COLO829 (cell line): ENCODE results near the gene ABR.
"Not testable (repeated sequence)": the region's sequence is repeated elsewhere in the genome, so short reads cannot be mapped to it uniquely, and the experiment has no call there.

Experiments used
- DNase-seq: peaks from one replicate; pipeline ENCODE4 v3.0.0; 2012; ENCODE audit warnings: low spot score

The ABR gene

GRCh38 chr17:1008008-1008761 is 171.6 kb downstream of the ABR start:
- no peak for DNase-seq

DNA sequence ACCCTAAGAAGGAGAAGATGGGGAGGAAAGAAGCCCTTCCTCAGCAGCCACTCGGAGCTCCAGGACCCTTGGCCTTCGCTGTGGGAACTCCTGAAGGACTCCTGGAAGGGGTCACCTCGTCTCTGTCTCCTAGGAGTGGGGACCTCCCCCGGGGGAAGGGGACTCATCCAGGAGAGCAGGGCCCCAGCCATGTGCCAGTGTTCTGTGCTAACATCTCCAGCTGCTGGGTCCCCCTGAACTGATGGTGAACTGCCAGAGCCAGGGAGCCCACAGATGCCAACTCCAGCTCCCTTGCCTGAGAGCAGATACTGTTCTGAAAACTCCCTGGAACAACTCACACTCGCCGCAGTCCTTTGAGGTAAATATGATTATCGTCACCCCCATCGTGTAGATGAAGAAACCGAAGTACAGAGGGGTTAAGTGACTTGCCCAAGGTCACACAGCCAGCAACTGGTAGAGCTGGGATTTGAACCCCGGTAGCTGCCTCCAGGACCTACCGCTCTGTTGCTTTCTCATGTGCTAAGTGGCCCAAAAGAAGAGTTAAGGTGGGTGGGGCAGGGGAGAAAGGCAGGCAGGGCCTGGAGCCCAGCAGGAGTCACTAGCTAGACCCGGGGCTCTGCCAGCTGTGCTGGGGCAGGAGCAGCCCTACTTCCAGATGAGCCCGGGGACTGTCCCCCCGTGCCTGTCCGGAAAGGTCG is 172.3 kb downstream of the ABR start:
- DNase-seq = no peak

DNA sequence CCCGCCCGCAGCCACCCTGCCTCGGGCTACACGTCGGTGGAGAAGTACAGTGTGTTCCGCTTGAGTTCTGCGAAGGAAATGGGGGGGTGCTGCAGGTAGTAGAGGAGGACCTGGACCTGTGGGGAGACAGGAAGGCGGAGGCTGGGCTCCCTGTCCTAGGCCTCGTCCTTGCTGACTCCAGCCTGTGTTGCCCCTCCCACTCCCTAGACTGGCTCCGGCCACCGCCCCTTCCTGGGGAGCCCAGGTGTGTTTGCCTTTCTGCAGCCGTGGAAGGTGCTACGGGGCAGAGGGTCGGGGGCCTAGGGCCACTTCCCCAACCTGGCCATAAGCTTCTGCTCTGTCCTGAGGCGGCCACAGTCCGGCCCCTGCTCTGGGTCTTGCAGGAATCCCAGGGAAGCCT is 173.7 kb downstream of the ABR start:
- DNase-seq = no peak

DNA sequence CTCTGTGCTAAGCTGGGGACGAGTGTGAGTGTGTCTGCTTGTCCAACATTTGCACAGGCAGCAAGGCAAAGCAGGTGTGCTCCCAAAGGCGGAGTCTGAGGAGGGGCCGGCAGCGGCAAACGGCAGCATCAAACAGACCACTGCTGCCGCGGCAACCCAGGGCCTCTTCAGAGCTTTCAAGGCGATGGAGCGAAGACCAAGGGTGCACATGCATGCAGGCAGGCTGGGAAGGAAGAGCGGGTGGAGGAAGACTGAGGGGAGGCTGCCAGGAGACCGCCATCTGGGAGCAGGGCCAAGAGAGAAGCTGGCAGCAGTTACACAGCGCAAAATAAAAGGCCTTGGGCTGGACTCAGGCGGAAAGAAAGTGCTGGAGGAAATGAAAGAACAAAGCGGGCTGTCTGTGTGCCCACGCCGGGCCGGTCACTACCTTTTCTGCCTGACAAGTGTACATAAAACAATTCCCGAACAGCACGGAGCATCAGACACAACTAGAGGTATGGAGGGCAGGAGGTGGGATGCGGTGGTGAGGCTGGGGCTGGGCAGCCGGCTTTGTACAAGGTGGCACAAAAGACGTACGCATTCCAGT is 174.3 kb downstream of the ABR start:
- DNase-seq = no peak

DNA sequence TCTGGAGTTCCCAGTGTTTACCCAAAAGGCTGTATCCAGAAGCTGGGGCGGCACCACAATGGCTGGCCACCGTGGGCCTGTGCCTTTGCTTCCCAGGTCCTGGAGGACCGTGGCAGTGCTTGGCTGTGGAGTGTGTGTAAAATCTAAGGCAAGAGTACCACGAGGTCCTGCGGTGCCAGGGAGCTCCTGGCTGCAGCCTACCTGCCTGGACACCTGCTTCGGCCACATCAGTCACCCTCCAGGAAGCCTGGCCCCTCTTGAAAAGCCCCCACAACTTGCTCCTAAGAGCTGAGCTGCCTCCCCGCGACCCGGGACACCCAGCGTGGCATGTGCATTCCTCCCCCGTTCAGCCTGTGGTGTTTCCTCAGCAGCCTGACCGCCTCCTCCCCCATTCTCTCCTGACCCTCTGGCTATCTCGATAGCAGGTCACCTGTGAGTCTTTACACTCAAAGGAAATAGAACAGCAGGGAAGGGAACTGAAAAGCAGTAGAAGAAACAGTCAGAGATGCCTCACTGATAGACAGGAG is 174.9 kb downstream of the ABR start:
- no peak for DNase-seq

GRCh38 chr17:1003972-1004768 is 175.6 kb downstream of the ABR start:
- DNase-seq = no peak

DNA sequence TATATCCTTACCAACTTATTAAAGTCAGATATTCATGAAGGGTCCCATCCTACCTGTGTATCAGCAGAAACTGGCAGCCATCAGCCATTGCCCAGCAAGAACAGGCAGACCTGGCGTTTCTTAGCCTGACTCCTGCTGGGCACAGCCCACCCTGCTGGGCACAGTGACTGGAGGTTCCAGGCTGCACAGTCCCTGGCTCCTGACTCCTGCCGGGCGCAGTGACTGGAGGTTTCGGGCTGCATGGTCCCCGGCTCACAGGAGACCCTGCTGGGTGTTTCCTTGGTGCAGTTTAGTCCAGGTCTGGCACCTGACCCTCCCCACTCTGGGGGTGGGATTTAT is 176.2 kb downstream of the ABR start:
- DNase-seq = no peak

DNA sequence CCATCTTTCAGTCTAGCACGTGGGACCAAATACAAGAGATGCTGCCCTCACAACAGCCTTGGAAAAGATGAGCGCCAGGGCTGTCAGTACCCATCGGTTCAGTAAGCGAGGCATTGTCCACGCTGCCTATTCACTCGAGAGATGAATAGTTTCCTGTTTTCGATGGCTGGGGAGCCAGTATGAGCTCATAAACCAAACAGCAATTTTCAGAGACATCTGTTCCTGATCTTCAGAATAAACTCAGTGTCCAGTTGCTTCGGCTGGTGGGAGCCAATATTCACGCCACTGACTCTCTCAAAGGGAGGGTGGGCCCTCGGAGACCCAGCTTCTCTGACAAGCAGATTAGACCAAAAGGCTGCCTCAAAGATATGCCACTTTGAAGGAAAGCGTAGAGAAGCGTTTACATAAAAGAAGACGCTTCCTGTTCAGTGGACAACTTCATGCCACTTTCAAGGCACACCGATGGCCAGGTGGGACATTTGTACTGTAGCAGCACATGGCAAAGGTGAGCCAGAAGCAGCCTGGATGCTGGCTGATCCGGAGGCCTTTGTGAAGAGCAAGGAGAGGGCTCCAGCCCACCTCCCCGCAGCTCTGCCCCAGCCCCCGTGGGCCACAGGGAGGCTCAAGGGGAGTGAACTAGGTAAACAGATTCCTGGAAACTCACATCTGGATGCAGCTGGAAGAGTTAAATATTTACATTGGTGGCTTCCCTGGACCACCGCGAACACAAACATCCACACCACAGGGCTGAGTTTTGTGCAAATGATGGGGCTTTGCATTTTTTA is 176.8 kb downstream of the ABR start:
- DNase-seq = no peak

GRCh38 chr17:1002412-1002753 is 177.4 kb downstream of the ABR start:
- no peak for DNase-seq

GRCh38 chr17:1001640-1002411 is 178.0 kb downstream of the ABR start:
- DNase-seq = no peak

GRCh38 chr17:1000597-1001461 is 179.0 kb downstream of the ABR start:
- no peak for DNase-seq

- no peak for DNase-seq
Observed at GRCh38 chr17:998111-998510, 181.7 kb downstream of the ABR start.

DNA sequence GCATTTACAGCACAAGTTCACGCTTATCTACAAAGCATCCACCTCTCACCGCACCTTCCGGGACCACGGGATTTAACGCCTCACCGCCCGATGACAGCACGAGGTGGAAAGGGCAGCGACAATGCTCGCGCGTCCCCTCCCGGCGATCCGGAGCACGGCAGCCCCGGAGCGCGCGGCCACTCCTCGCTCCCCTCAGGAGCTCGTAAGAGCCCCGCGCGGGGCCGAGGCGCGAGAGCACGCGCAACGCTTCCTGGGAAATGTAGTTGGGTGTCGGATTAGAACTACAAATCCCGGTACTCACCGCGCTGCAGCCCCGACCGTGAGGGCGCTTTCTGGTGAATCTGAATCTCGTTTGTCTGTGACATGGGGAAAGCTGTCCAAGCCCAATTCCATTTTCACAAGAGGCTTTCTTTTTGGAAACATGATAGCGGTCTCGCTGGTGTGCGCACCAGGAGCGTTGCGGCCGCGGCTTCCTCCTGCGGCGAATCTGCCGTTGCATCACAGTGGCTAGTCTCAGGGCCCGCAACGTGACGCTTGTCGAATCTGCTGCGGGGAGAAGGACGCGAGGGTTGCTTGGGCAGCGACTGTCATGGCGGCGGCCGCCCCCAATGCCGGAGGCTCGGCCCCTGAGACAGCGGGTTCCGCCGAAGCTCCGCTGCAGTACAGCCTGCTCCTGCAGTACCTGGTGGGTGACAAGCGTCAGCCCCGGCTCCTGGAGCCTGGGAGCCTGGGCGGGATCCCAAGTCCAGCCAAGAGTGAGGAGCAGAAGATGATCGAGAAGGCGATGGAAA is 183.0 kb downstream of the ABR start, which contains the start of gene TIMM22:
Gene TIMM22, plus strand, starts transcription at position 576 of the 791 bp plus-strand sequence. Its CDS starts 14 bp downstream, at position 590.
- peak; percentile 98 for DNase-seq

DNA sequence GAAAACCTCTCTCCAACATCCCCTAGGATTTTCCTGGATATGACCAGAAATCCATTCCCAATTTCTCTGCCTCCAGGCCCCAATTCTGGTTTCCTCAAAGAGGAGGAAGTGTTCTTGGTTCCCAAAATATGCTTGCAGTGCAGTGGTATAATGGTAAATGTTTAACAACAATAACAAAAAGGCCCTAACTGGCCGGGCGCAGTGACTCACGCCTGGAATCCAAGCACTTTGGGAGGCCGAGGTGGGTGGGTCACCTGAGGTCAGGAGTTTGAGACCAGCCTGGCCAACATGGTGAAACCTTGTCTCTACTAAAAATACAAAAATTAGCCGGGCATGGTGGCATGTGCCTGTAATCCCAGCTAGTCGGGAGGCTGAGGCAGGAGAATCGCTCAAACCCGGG is 184.5 kb downstream of the ABR start:
- not testable (repeated sequence) for DNase-seq

- no peak for DNase-seq
Observed at GRCh38 chr17:992933-993332, 186.8 kb downstream of the ABR start.

DNA sequence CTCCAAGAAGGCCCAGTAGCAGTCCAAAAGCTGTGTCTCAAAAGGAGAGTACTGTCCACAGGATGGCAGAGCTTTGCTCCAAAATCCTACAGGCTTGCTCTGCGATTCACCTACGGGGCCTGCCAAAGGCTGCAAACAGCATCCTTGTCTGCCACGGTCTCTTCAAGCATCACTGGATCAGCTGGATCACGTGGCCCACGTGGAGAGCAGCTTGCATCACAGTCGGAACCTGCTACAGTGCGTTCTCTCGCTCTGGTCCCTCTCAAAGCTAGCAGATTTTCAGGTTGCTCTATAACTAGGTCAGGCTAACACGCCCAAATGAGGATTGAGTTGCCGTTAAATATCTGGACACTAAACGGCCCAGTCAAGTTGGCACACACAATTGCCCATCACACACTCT is 191.2 kb downstream of the ABR start:
- DNase-seq = no peak

DNA sequence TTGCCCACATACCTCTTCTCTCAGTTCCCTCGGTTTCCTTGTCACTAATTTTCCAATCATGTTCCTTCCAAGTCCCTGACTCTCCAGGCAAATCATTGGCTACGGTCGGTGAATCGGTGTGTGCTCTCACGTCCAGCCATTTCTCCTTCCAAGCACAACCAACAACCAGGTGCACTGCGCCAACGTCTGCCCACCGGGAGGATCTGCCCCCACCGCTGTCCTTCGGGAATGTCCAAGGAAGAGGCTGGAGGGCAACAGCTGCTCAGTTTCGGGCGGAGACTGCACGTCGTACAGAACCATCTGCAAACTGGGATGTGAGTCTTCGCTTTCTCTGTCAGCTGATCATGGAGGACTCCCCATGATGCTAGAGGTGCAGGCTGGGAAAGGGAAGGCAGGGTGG is 191.8 kb downstream of the ABR start:
- DNase-seq = no peak

- no peak for DNase-seq
Observed at GRCh38 chr17:986322-986929, 193.4 kb downstream of the ABR start.

DNA sequence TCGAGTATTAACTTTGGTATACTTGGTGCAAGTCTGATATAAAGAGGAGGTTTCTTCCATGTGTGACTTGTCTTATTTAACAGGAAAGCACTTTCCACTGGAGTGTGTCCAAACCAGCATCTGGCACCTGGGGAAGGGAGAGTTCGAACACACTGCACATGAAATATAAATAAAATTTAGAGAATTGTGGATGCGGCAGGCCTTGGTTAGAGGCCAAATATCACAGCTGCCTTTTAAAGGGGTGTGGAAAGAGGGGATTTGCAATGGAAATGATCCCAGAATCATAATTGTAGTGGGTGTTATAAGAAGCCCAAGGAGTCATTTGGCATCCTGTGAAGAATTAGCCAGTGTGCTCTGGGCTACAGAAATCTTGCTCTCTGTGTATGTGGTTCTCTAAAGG is 195.9 kb downstream of the ABR start:
- no peak for DNase-seq
